ENCODE measurements around the gene HDAC4. TPM values are rescaled to one million over a fixed set of nuclear protein-coding genes. Genes with fewer than 3 reads are reported as not detected.

Gene HDAC4
- total and polyA plus RNA-seq, 3 experiments from 2014 or later: 8.3 to 28.8 (median 24.0) TPM

DNA sequence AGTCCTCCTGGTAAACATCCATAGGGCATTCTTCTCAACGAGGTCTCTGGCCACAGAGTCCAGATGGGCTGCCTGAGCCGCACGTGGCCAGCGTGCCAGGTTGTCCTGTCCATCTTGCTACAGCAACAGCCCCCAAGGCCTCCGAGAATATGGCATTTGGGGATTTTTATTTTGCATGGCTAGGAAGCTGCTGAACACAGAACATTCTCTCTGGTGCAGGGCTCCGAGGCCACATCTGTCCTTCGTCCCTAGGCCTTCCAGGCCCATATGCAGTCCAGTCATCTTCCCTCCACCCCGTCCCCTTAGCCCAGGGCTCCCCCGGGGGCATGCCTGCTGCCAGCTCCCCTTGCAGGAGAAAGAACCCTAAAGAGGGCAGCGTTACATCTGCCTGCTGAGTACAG, 2.3 kb downstream of the HDAC4 start:
- H3K9me3 Mint-ChIP-seq: no peaks in the 10 kb centered on the region
- peaks cover 31 to 48% (median 44%) of the 10 kb centered on the region in 3 donors for H3K4me1 Mint-ChIP-seq
- ChIA-PET POLR2A (interaction anchor here (1.5 kb wide), 1 partner anchor 17 kb away, joined by 5 read pairs; no protein-coding TSS in a partner anchor), CTCF (interaction anchor here (1.1 to 1.9 kb wide), 5 partner anchors 11 to 131 kb away, joined by 3 to 8 read pairs (median 4); no protein-coding TSS in a partner anchor)
- no peak for DNase-seq
- Histone ChIP-seq H3K9me3 (ENCODE audit: low read length) (no peaks in the 10 kb centered on the region), H3K36me3 (ENCODE audit: insufficient read depth, low read length) (no peaks in the 10 kb centered on the region), H3K4me1 (ENCODE audit: insufficient read depth, low read length) (peaks cover 34% of the 10 kb centered on the region), H3K27me3 (ENCODE audit: insufficient read depth, low read length, poor library complexity, severe bottlenecking) (no peaks in the 10 kb centered on the region), H3K4me3 (ENCODE audit: low read length) (no peak overlapping the region), H3K27ac (ENCODE audit: low read depth, low read length) (no peak overlapping the region)
- H3K27ac Mint-ChIP-seq: peak overlapping the region in 6 of 8 donors; percentile 15 to 97 (median 39)
- no peaks in the 10 kb centered on the region for H3K27me3 Mint-ChIP-seq
- peak overlapping the region in 4 of 7 donors; percentile 92 to 99 (median 94) for H3K4me3 Mint-ChIP-seq
- H3K36me3 Mint-ChIP-seq: peaks cover 0 to 9% (median 0%) of the 10 kb centered on the region in 3 donors

DNA sequence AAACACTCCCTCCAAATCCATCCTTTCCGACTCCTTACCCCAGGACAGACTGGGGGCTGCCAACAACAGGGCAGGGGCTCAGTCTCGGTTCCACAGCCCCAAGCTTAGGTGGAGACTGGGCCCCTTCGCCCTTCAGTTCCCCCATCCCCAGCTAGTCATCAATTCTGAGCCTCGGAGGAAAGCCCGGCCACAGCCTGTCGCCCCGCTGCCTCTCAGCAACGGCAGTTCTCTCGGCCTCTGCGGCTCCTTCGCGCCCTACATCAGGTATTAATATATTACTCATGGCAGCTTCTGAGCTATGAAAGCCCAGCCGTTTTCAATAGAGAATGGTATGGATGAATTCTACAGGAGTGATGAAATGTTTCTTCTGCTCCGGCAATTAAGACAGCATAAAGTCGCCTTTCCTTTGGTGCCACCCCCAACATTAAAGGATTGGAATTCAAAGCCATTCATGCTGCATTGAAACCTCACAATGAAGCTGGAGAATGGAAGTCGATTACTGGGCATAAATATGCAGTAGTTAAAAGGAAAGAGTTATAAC, 2.8 kb downstream of the HDAC4 start:
- H3K36me3 ChIP-seq (ENCODE audit: insufficient read depth, low read length): no peaks in the 10 kb centered on the region
- Mint-ChIP-seq H3K27me3 (no peaks in the 10 kb centered on the region), H3K4me1 (peaks cover 34 to 54% (median 45%) of the 10 kb centered on the region in 3 donors), H3K27ac (peak overlapping the region in 6 of 8 donors; percentile 36 to 89 (median 55)), H3K4me3 (peak overlapping the region in 2 of 7 donors; percentile 49 to 99), H3K9me3 (no peaks in the 10 kb centered on the region), H3K36me3 (peaks cover 0 to 9% (median 0%) of the 10 kb centered on the region in 3 donors)
- peaks cover 34% of the 10 kb centered on the region for H3K4me1 ChIP-seq (ENCODE audit: insufficient read depth, low read length)
- CTCF ChIA-PET: interaction anchor here (1.1 to 1.9 kb wide), 4 partner anchors 10 to 130 kb away, joined by 3 to 8 read pairs (median 4); no protein-coding TSS in a partner anchor
- POLR2A ChIA-PET: interaction anchor here (0.6 kb wide), 1 partner anchor 77 kb away, joined by 5 read pairs; no protein-coding TSS in a partner anchor
- H3K27ac ChIP-seq (ENCODE audit: low read depth, low read length): no peak overlapping the region
- H3K27me3 ChIP-seq (ENCODE audit: insufficient read depth, low read length, poor library complexity, severe bottlenecking): no peaks in the 10 kb centered on the region
- DNase-seq: no peak
- H3K9me3 ChIP-seq (ENCODE audit: low read length): no peaks in the 10 kb centered on the region
- H3K4me3 ChIP-seq (ENCODE audit: low read length): no peak overlapping the region

DNA sequence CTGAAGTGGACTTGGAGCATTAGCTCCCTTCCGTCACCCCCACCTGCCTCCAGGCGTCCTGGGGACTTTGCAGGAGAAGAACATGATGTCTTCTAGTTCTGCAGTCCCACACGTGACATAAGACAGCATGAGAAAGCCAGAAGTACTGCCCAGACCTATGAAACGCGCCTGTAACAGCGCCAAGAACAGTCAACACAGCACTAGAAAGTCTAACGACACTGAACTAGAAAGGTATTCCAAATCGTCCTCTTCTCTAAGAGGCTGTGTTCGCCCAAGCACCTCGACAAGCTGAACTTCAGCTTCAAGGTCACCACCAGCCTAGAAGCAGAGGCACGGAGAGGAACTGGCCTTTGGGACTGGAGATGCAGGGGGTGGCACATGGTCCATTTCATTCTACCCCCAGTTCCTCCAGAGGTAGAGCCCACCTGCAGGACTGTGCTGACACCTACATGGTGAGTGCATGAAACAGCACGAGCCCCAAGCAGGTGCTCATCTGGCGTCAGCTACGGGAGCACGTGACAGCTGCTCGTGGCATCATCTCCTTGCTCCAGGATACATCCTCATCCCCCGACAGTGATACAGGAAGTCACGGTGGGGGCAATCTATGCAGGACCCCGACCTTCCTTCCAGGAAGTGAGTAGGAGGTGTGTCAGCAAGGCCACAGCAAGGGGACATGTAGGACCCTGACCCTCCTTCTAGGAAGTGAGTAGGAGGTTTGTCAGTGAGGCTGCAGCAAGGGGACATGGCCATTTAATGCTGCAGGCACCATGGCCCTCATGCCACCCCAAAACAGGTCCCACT, 3.7 kb downstream of the HDAC4 start:
- Mint-ChIP-seq H3K27me3 (no peaks in the 10 kb centered on the region), H3K9me3 (no peaks in the 10 kb centered on the region), H3K4me3 (peak overlapping the region in 2 of 7 donors; percentile 19 to 70), H3K27ac (peak overlapping the region in 6 of 8 donors; percentile 35 to 89 (median 74)), H3K4me1 (peaks cover 30 to 45% (median 42%) of the 10 kb centered on the region in 3 donors), H3K36me3 (peaks cover 0 to 9% (median 0%) of the 10 kb centered on the region in 3 donors)
- no peak overlapping the region for H3K27ac ChIP-seq (ENCODE audit: low read depth, low read length)
- no peaks in the 10 kb centered on the region for H3K9me3 ChIP-seq (ENCODE audit: low read length)
- no peak overlapping the region for H3K4me3 ChIP-seq (ENCODE audit: low read length)
- H3K36me3 ChIP-seq (ENCODE audit: insufficient read depth, low read length): no peaks in the 10 kb centered on the region
- no peaks in the 10 kb centered on the region for H3K27me3 ChIP-seq (ENCODE audit: insufficient read depth, low read length, poor library complexity, severe bottlenecking)
- ChIA-PET POLR2A (interaction anchor here (0.8 kb wide), 1 partner anchor 181 kb away, joined by 3 read pairs; no protein-coding TSS in a partner anchor), CTCF (interaction anchor here (1.0 kb wide), 1 partner anchor 130 kb away, joined by 3 read pairs; no protein-coding TSS in a partner anchor)
- peaks cover 26% of the 10 kb centered on the region for H3K4me1 ChIP-seq (ENCODE audit: insufficient read depth, low read length)
- peak in 2 of 5 donors; percentile 59 to 60 for DNase-seq

DNA sequence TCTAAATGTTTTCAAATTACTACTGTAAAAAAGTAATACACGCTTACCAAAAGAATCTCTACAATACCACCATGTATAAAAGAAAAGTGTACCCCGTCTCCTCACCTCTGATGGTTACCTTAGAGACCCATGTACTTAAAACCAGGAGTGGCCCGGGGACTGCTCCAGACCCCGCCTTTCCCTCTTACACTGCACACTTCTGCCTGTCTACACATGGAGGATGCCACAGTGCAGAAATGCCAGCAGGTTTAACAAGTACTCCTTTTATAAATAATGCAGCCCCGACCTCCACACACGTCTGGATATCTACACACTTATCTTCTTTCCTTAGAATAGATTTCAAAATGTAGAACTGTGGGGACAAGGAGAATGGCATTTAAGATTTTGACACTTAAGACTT, 5.3 kb downstream of the HDAC4 start:
- ChIA-PET POLR2A (no interaction called here), CTCF (interaction anchor here (1.3 kb wide), 1 partner anchor 11 kb away, joined by 3 read pairs; no protein-coding TSS in a partner anchor)
- H3K27ac ChIP-seq (ENCODE audit: low read depth, low read length): no peak overlapping the region
- no peaks in the 10 kb centered on the region for H3K36me3 ChIP-seq (ENCODE audit: insufficient read depth, low read length)
- H3K27ac Mint-ChIP-seq: peak overlapping the region in 1 of 8 donors; percentile 21
- DNase-seq: no peak
- H3K27me3 ChIP-seq (ENCODE audit: insufficient read depth, low read length, poor library complexity, severe bottlenecking): no peaks in the 10 kb centered on the region
- no peak overlapping the region for H3K4me3 ChIP-seq (ENCODE audit: low read length)
- no peaks in the 10 kb centered on the region for H3K9me3 ChIP-seq (ENCODE audit: low read length)
- H3K27me3 Mint-ChIP-seq: no peaks in the 10 kb centered on the region
- H3K9me3 Mint-ChIP-seq: no peaks in the 10 kb centered on the region
- no peak overlapping the region for H3K4me3 Mint-ChIP-seq
- peaks cover 28 to 43% (median 39%) of the 10 kb centered on the region in 3 donors for H3K4me1 Mint-ChIP-seq
- H3K4me1 ChIP-seq (ENCODE audit: insufficient read depth, low read length): peaks cover 25% of the 10 kb centered on the region
- peaks cover 0 to 4% (median 0%) of the 10 kb centered on the region in 3 donors for H3K36me3 Mint-ChIP-seq

DNA sequence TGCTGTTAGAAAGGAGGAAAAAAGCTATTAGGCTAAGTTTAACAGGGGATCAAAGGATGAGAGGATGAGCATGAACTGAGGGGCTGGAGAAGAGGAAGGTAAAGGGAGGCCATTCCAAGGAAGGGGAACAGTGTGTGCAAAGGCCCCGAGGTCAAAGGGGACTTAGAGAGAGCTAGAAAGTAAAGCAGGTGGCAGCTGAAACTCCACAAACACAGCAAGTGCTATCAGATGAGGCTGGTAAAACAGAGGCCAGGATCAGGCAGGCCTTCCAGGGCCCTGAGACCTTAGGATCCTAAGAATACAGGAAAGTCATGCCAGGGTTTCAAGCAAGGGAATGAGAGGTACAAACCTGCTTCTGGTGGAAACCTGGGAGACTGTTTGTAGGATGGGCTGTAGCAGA, 5.8 kb downstream of the HDAC4 start:
- ChIA-PET CTCF (interaction anchor here (1.3 kb wide), 1 partner anchor 11 kb away, joined by 3 read pairs; no protein-coding TSS in a partner anchor), POLR2A (no interaction called here)
- Histone ChIP-seq H3K36me3 (ENCODE audit: insufficient read depth, low read length) (no peaks in the 10 kb centered on the region), H3K9me3 (ENCODE audit: low read length) (no peaks in the 10 kb centered on the region), H3K4me1 (ENCODE audit: insufficient read depth, low read length) (peaks cover 25% of the 10 kb centered on the region), H3K27me3 (ENCODE audit: insufficient read depth, low read length, poor library complexity, severe bottlenecking) (no peaks in the 10 kb centered on the region), H3K27ac (ENCODE audit: low read depth, low read length) (no peak overlapping the region), H3K4me3 (ENCODE audit: low read length) (no peak overlapping the region)
- H3K27me3 Mint-ChIP-seq: no peaks in the 10 kb centered on the region
- no peak overlapping the region for H3K4me3 Mint-ChIP-seq
- H3K9me3 Mint-ChIP-seq: no peaks in the 10 kb centered on the region
- peaks cover 28 to 43% (median 39%) of the 10 kb centered on the region in 3 donors for H3K4me1 Mint-ChIP-seq
- no peak for DNase-seq
- peaks cover 0 to 8% (median 0%) of the 10 kb centered on the region in 3 donors for H3K36me3 Mint-ChIP-seq
- H3K27ac Mint-ChIP-seq: peak overlapping the region in 3 of 8 donors; percentile 21 to 52 (median 33)

DNA sequence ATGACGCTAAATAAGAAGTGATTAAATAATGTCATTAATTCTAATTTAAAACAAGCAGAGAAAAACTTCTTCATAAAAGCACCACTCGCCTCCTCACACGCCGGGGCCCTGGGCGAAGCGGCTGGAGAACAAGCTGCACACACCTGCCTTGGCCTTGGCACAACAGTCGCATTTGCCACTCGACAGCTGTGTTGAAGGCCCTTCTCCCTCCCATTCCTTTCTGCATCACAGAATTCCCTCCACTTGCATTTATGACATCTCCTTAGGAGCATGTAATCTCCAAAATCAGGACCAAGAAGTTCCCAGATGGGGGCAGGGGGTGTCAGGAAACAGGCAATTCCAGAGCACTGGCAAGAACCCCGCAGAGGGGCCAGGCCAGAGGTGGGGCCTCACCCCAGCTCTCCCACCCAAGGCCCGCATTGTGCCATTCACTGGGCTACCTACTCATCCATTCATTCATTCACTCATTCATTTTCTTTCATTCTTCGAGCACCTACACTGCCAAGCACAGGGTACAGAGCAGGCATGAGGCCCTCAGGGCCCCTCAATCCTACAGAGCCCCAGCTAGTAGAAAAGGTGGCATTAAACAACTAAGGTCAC, 6.4 kb downstream of the HDAC4 start:
- no peak overlapping the region for H3K27ac ChIP-seq (ENCODE audit: low read depth, low read length)
- Mint-ChIP-seq H3K4me1 (peaks cover 24 to 38% (median 36%) of the 10 kb centered on the region in 3 donors), H3K9me3 (no peaks in the 10 kb centered on the region), H3K27ac (peak overlapping the region in 2 of 8 donors; percentile 52 to 66), H3K27me3 (no peaks in the 10 kb centered on the region), H3K36me3 (peaks cover 0 to 4% (median 0%) of the 10 kb centered on the region in 3 donors), H3K4me3 (no peak overlapping the region)
- ChIA-PET POLR2A (no interaction called here), CTCF (interaction anchor here (1.3 kb wide), 1 partner anchor 10 kb away, joined by 3 read pairs; no protein-coding TSS in a partner anchor)
- H3K27me3 ChIP-seq (ENCODE audit: insufficient read depth, low read length, poor library complexity, severe bottlenecking): no peaks in the 10 kb centered on the region
- H3K36me3 ChIP-seq (ENCODE audit: insufficient read depth, low read length): no peaks in the 10 kb centered on the region
- peaks cover 23% of the 10 kb centered on the region for H3K4me1 ChIP-seq (ENCODE audit: insufficient read depth, low read length)
- no peak overlapping the region for H3K4me3 ChIP-seq (ENCODE audit: low read length)
- peak in 1 of 5 donors; percentile 20 for DNase-seq
- no peaks in the 10 kb centered on the region for H3K9me3 ChIP-seq (ENCODE audit: low read length)

DNA sequence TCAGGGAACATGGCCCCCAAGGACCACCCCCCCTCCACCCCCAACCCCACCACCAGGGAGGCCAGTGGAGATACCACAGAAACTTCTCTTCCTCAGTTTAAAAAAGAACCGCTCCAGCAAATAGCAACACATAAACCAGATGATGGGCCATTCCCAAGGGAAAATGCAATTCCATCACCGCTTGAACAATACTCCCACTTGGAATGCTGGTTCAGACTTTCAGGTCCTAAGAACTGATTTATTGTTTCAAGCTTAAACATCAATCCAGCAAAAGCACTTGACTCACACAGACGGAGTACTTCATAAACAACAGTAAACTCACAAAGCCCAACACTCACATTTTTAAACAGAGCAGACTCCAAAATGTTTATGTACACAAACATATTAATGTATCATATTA, 6.9 kb downstream of the HDAC4 start:
- Histone ChIP-seq H3K36me3 (ENCODE audit: insufficient read depth, low read length) (no peaks in the 10 kb centered on the region), H3K4me1 (ENCODE audit: insufficient read depth, low read length) (peaks cover 18% of the 10 kb centered on the region), H3K9me3 (ENCODE audit: low read length) (no peaks in the 10 kb centered on the region), H3K27me3 (ENCODE audit: insufficient read depth, low read length, poor library complexity, severe bottlenecking) (no peaks in the 10 kb centered on the region), H3K4me3 (ENCODE audit: low read length) (no peak overlapping the region), H3K27ac (ENCODE audit: low read depth, low read length) (no peak overlapping the region)
- ChIA-PET CTCF (no interaction called here), POLR2A (no interaction called here)
- Mint-ChIP-seq H3K4me1 (peaks cover 20 to 33% (median 31%) of the 10 kb centered on the region in 3 donors), H3K36me3 (peaks cover 0 to 8% (median 2%) of the 10 kb centered on the region in 3 donors), H3K4me3 (no peak overlapping the region), H3K9me3 (no peaks in the 10 kb centered on the region), H3K27ac (peak overlapping the region in 2 of 8 donors; percentile 9 to 22), H3K27me3 (no peaks in the 10 kb centered on the region)
- no peak for DNase-seq
